ENCODE data around the gene LCA5.

DNA sequence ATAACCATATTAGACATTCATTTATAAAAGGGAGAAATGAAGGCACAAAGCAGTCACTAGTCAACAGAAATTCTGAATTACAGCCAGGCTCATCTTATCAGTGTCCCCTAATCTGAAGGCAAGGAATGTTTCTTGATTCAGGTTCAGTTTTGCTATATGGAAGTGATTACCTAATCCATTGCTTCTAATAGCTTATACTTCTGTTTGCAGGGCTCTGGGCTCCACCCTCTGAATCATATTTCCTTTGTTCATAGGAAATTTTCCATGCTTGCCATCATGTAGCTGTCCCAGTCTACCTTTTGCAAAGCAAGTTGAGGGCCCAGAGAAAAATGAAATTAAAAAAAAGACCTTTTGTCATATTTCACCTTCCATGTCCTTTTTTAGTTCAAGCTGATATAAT lies 96.0 kb downstream of the LCA5 start:
- TF ChIP-seq POLR2AphosphoS5 (IDR thresholded peaks at IDR 0.05) = no peak
- TF ChIP-seq, protein P1, sequence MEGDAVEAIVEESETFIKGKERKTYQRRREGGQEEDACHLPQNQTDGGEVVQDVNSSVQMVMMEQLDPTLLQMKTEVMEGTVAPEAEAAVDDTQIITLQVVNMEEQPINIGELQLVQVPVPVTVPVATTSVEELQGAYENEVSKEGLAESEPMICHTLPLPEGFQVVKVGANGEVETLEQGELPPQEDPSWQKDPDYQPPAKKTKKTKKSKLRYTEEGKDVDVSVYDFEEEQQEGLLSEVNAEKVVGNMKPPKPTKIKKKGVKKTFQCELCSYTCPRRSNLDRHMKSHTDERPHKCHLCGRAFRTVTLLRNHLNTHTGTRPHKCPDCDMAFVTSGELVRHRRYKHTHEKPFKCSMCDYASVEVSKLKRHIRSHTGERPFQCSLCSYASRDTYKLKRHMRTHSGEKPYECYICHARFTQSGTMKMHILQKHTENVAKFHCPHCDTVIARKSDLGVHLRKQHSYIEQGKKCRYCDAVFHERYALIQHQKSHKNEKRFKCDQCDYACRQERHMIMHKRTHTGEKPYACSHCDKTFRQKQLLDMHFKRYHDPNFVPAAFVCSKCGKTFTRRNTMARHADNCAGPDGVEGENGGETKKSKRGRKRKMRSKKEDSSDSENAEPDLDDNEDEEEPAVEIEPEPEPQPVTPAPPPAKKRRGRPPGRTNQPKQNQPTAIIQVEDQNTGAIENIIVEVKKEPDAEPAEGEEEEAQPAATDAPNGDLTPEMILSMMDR (IDR thresholded peaks at IDR 0.05) = no peak
- TF ChIP-seq POLR2A (IDR thresholded peaks at IDR 0.05; ENCODE audit: low read depth) = no peak
- no peak for TF ChIP-seq EP300 (IDR thresholded peaks at IDR 0.05)
